GM19395 (cell line): ENCODE data around the gene CEACAM18.
"Not testable (repeated sequence)": the region's sequence is repeated elsewhere in the genome, so short reads cannot be mapped to it uniquely, and the experiment has no call there.

Experiments used
- ATAC-seq: cut with Tn5 transposase; IDR thresholded peaks from one replicate; pipeline ENCODE4 v1.9.1; 2021; ENCODE audit warnings: mild to moderate bottlenecking, moderate library complexity; ENCODE audit not compliant: unreplicated experiment

The CEACAM18 gene

DNA sequence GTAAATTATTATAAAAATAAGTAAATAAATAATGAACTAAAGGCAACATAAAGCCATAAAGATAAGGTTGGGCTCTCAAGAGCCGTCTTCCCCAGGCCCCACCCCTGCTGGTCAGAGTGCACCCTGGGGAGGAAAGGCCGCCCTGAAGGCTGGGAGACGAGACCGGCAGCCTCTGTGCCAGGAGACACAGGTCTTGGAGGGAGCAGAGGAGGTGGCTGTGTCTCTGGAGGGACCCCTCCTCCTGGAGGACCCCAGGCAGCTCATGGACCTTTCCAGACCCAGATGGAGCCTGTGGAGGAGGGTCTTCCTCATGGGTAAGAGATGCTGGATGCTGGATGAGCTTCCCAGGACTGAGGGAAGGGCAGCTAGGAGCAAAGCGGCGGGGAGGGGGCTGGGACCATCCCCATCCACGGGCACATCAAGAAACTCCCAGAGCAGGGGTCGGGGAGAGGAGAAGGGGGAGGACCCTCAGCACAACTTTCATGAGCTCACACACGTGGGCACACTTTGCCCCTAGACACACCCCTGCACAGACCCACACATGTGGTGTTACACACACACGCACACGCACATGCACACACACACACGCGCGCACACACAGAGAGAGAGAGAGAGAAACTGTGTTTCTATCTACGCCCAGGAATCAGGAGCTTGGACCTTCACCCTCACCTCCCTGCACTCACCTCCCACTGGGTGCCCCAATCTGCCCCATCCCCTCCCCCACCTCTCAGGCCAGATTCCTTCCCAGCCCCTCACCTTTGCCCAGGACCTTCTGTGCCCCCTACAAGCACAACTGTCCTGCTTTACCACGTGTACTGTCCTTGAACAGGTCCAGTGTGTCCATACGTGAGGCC is at the start of gene CEACAM18:
Gene CEACAM18 (plus strand): TSS at position 159 of the 854 bp plus-strand sequence.
- ATAC-seq = no peak

DNA sequence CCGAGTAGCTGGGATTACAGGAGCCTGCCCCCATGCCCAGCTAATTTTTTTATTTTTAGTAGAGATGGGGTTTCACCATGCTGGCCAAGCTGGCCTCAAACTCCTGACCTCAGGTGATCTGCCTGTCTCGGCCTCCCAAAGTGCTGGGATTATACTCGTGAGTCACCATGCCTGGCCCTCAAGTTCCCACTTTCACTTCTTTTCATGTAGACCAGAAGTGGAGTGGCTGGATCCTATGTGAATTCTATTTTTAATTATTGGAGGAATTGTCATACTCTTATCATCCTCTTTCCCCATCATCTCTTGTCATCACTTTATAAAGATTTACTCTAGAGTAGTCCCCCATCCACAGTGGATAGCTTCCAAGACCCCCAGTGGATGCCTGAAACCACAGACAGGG is 48.1 kb upstream of the CEACAM18 start:
- no peak for ATAC-seq

DNA sequence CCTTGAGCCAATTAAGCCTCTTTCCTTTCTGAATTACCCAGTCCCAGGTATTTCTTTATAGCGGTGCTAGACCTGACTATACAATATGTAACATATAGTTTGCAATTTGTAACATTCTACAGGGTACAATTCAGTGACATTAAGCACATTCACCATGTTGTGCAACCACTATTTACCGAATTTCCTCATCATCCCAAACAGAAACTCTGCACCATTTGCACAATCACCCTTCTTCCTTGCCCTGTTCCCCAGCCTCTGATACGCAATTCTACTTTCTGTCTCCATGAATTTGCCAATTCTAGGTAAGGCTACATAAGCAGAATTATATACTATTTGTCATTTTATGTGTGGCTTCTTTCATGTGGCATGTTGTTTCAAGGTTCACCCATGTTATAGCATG is 47.2 kb upstream of the CEACAM18 start:
- ATAC-seq = no peak

DNA sequence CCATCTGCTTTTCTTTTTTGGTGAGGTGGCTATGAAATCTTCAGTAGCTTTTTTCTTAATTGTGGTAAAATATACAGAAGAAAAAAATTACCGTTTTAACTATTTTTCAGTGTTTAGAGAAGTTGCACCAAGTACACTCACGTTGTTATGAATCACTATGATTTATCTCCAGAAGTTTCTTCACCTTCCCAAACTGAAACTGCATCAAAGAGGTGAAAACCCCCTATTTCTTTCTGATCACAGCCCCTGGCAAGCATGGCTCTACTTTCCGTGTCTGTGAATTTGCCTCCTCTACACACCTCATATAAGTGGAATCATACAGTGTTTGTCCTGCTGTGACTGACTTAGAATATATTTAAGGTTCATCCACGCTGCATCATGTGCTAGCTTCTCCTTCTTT is 45.3 kb upstream of the CEACAM18 start:
- no peak for ATAC-seq

DNA sequence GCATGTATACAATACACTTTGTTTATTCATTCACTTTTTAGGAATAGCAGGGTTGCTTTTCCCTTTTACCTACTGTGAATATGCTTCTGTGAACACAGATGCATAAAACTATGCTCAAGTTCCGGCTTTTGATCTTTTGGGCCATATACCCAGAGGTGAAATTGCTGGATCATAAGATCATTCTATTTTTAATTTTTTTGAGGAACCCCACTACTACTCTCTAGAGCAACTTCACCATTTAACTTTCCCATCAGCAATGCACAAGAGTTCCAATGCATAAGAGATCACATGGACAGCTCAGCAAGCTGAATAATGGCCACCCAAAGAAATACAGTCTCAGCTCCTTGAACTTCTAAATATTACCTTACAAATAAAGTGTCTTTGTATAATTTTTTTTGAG is 43.9 kb upstream of the CEACAM18 start:
- ATAC-seq = no peak

DNA sequence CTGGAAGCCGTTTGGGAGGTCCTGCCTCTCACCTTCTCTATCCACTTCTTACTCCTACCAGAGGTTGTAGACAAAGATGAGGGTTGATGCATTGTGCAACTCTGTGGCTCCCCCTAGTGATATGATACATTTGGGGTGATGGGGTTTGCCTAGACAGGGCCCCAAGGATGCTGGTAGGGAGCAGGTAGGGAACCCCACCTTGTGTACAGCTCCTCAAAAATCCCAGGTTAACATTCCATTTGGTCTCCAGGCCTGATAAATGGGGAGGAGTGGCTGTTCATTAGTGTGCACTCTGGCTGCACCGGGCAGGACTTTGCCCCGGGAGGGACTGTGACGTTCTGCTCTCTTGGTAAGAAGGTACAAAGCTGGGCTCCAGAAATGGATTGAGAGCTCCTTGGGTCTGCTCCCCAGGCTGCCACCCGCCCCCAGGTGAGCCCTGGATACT is 39.3 kb upstream of the CEACAM18 start:
- ATAC-seq = no peak

DNA sequence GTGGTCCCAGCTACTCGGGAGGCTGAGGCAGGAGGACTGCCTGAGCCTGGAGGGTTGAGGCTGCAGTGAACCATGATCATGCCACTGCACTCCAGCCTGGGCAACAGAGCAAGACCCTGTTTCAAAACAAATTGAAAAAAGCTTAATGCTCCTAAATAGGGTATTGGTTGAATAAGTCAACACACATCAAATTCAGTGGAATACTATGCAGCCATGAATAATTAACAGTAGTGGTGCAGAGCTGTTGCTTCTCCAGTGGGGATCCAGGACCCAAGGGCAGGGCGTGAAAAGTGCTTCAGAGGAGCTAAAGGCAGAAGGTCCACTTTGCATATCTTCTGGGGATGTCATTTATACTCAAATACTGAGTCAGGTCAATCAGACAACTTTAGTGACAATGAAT is 38.3 kb upstream of the CEACAM18 start:
- no peak for ATAC-seq

DNA sequence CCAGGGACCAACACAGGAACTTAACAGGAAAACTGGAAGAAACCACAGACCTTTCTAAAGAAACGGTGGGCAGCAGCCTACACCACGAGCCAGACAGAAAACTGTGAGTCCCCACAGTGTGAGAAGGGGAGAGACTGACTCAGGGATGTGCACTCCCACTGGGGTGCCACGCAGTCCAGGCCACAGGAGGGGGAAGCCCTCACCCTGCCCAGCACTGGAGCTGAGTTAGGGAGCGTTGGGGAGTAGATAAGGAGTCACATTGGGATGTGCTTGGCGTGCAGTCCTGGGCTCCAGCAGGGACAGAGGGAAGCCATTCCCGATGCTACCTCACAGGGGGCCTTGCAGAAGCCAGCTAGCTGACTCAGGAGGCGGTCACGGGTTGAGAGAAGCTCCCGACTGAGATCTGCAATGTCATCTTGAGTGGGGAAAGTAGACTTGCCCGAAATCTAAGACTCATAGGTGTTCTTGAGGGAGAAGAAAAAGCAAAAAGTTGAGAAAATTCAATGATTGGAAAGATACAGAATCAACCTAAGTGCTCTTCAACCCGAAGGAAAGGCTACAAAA is 37.4 kb upstream of the CEACAM18 start:
- ATAC-seq = no peak

DNA sequence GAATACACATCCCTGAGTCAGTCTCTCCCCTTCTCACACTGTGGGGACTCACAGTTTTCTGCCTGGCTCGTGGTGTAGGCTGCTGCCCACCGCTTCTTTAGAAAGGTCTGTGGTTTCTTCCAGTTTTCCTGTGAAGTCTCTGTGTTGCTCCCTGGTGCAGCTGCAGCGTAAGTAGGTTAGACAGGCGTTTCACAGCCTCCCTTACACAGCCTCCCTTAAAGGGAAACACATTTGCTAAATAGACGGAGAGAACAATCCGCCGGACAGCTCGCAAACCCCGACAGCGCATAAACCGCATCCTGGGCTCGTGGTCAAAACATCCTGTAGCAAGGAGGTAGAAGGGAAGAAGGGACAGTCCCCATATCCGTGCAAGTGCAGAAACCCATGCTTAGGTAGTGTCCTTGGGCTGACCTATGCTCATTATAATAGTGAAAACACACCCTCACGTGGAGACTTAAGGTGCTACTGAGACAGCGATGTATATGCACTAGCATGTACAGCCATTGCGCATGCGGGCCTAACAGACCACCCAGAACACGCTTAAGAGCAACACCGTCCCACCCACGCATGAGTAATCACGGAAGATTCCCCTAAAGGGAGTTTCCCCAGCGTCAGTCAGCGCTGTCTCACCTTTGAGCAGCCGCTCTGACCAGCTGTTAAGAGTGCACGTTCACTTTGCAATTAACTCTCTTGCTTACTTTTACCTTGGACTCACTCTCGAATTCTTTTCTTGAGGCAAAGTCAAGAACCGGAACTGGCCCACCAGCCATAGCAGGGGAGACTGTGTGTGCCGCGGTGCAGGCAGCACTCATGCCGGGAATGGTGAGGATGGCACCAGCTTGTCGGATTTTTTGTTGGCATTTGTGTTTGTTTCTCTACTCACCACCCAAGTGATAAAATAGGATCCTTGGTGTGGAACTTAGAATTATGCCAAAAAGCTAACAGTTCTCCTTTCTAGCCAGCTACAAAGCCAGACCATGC is 36.6 kb upstream of the CEACAM18 start:
- ATAC-seq = peak; percentile 96

DNA sequence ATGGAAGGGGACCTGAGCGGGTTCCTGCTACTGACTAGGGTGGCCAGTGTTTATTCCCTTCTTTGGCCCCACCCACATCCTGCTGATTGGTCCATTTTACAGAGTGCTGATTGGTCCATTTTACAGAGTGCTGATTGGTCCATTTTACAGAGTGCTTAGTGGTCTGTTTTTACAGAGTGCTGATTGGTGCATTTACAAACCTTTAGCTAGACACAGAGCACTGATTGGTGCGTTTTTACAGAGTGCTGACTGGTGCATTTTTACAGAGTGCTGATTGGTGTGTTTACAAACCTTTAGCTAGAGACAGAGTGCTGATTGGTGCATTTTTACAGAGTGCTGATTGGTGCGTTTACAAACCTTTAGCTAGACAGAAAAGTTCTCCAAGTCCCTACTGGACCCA is 30.8 kb upstream of the CEACAM18 start:
- not testable (repeated sequence) for ATAC-seq

DNA sequence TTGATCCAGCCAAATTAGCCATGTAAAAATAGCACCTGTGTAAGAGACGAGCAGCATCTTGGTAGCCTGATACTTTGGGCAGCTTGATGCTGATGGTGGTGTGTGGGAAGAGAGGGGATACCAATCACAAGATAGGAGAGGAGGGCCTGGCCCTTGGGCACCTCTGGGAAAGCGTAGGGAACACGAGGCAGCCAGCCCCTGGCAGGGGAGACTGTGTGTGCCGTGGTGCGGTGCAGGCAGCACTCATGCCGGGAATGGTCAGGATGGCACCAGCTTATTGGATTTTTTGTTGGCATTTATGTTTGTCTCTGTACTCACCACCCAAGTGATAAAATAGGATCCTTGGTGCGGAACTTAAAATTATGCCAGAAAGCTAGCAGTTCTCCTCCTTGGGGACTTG is 30.3 kb upstream of the CEACAM18 start:
- no peak for ATAC-seq

DNA sequence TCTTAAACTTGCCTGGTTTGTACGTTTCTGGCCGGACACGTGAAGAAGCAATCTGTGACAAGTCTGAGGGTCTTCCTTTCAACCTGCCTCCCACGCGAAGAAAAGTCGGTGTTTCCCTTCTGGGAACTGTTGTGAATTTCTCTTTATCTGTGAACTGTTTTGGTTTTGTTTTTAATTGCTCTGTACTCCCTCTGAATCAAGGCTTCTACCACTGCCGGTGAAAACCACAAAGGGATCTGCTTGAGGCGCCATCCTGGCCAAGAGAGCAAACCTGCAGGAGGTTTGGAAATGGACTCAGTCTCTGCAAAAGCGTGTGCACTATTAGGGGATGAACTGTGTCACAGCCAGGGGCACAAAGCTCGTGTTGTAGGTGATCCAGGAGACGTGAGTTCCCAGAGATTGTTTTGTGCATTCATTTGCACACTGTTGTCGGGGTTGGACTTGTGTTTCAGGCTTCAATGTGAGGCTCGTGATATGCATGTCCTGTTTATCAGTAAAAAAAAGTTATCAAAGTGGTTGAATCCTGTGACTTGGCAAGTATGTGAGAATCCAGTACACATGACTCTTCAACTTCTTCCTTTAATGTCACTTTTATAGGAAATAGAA is 29.8 kb upstream of the CEACAM18 start:
- ATAC-seq = no peak

DNA sequence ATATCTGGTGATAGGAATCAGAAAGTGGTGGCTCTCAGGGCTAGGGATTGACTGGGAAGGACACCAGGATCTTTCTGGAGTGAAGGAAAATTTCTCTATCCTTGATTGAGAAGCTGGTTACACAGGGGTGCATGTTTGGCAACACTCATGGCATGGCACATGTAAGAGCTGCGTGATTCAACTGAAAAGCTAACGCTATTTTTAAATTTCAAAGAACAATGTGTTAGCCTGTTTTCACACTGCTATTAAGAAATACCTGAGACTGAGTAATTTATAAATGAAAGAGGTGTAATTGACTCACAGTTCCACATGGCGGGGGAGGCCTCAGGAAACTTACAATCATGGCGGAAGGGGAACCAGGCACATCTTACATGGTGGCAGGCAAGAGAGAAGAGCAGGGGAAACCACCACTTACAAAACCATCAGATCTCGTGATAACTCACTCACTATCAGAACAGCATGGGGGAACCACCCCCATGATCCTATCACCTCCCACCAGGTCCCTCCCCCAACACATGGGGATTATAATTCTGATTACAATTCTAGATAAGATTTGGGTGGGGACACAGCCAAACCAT is 27.5 kb upstream of the CEACAM18 start:
- ATAC-seq = no peak

DNA sequence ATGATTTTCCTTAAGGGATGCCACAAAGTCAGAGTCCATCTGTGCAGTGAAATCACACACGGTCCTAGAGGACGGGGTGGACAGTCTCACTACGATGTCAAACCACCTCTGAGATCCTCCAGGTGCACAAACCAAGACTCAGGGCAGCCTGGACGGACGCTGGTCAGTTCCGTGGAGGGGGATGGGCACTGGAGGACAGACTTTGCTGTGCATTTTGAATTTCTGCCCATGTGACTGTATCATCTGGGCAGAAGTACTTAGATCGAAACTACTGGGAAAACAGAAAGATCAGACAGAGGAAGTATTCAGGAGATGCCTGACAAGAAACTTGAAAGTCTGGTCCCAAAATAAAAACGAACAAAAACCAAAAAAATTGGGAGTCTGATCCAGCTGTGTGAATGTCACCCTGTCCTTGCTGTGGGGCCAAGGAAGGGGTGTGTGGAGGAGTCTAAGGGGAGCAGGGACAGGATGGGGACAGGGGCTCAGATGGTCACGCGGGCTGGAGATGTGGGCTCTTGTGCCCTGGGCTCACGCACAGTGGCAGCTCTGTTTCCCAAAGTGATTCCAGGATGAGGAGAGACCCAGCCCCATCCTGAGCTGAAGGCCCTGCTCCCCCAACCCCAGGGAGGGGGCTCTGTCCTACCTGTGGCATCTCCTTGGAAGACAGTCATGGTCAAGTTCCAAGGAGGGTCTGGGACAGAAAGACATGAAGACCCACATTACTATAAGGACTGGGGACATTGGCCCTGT is 21.6 kb upstream of the CEACAM18 start:
- no peak for ATAC-seq

DNA sequence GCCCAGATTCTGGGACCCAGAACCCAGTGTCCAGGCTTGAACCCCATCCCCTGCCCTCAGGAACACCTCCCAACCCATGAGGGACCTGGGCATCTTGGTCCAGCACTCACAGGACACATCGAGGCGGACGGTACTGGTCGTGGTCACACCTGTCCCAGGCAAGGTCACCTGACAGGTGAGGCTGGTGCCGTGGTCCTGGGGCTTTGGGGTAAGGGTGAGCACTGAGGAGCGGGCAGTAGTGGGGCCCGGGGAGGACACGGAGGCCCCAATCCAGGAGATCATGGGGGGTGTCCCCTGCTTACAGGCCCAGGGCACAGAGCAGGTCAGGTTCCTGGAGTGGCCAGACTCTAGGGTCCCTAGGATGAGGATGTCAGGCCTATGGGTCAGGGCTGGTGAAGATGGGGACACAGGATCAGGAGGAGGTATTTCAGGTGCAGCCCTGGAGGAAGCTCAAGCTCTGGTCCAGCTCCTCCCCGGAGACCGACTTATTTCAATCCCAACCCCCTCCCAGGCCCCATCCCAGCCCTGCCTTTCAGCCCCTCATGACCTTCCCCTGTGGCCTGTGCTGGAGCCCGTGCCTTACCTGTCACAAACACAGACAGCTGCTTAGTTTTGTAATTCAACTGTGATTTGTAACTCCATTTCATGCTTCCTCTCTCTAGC is 20.9 kb upstream of the CEACAM18 start:
- ATAC-seq = no peak

DNA sequence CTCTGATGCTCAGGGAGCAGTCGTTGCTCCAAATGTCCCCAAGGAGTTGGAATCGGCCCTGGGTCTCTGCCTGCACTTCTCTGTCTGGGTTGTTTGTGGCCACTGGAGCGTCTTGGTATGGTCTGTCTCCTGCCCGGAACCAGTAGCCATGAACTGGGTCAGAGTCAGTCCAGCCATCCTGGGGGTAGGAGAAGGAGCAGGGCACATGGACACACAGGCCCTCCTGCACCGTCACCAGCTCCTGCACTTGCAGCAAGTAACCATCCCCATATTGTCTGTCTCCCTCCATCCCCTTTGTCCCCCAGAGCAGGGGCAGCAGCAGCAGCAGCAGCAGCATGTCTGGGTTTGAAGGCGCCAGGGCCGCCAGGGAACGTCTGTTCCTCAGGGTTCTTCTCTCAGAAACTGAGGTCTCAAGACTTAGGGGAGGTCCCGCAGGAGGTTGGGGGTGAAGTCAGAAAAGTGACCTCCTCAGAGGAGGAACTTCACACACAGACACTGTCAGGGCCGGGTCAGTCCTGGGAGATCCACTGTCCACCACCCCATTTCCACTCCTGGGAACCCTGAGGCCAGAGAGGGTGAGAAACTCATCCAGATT is 20.2 kb upstream of the CEACAM18 start, which contains the start of gene SIGLEC8:
Gene SIGLEC8 (minus strand): TSS at position 404 of the 595 bp plus-strand sequence. CDS start 67 bp downstream, at position 337.
- no peak for ATAC-seq

DNA sequence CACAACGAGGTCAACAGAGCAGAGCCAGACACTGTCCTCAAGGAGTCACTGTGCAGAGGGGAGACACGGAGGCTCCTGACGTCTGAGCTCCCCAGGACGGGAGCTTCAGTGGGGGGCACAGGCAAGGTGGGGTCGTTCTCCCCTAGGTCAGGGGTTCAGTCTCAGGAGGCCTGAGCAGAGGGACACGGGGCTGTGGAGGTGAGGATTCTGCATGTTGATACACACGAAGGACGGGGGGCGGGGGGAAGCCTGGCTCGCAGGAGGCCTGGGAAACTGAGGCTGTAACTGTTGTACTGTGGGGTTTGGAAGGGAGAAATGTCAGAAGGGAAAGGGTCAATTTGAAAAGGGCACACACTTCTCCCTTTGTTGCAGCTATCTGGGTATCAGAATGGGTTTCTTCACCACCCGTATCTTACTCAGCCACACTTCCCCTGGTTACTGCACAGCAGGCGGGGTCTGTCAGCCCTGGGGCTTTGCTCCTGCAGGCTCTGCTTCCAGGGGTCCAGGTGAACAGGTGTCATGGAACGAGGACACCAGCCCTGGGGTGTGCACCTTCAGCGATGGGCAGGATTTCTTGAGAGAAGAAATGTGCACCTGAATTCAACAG is 19.3 kb upstream of the CEACAM18 start:
- no peak for ATAC-seq
